PC-9 (cell line): ENCODE results near the gene GLB1L3. TPM values are rescaled to one million over a fixed set of nuclear protein-coding genes. Genes with fewer than 3 reads are reported as not detected.

ENCODE experiments used
- BruUV-seq: library from RNA; stranded (reverse); fragments of 400-500 nt; replicated peaks from 2 replicates; lab custom pipeline; 2021; lab: Mats Ljungman, UMichigan
- CTCF ChIA-PET: fragments of 300-600 bp; sonication (Branson Sonifier 250); formaldehyde crosslinking; loops from one replicate; lab custom pipeline; 2022; ENCODE audit warnings: antibody characterized with exemption; lab: Charles Lee
- POLR2A ChIA-PET: fragments of 300-600 bp; sonication (Branson Sonifier 250); formaldehyde crosslinking; loops from one replicate; lab custom pipeline; 2022; ENCODE audit warnings: antibody characterized with exemption; ENCODE audit not compliant: unreplicated experiment; lab: Charles Lee
- DNase-seq, 2 experiments: peaks; one replicate each; pipeline versions ENCODE4 v3.0.0 to v3.0.0-alpha.2; 2015 to 2022; ENCODE audit warnings: mixed read lengths in 1 of 2
- H2AFZ ChIP-seq: fragments of 200-600 bp; sonication (generic); 2 replicates; pipeline ENCODE4 v1.8.1; 2017; ENCODE audit warnings: antibody characterized with exemption
- H3F3A ChIP-seq: fragments of 200-600 bp; sonication (generic); 2 replicates; pipeline ENCODE4 v1.8.1; 2017; ENCODE audit warnings: antibody characterized with exemption, mild to moderate bottlenecking, low read depth; ENCODE audit not compliant: insufficient read depth
- H3K27ac ChIP-seq: fragments of 200-600 bp; sonication (generic); 2 replicates; pipeline ENCODE4 v1.6.1; 2016; ENCODE audit warnings: mixed run types
- H3K27me3 ChIP-seq: fragments of 200-600 bp; sonication (generic); 2 replicates; pipeline ENCODE4 v1.6.1; 2016; ENCODE audit warnings: low read depth, mixed run types; ENCODE audit not compliant: insufficient read depth
- H3K36me3 ChIP-seq: fragments of 200-600 bp; sonication (generic); 2 replicates; pipeline ENCODE4 v1.6.1; 2016; ENCODE audit warnings: low read depth, mixed run types
- H3K4me1 ChIP-seq: fragments of 200-600 bp; sonication (generic); replicated peaks from 2 replicates; pipeline ENCODE4 v1.6.1; 2016; ENCODE audit warnings: mixed run types; ENCODE audit not compliant: insufficient read depth
- H3K4me2 ChIP-seq: fragments of 200-600 bp; sonication (generic); 2 replicates; pipeline ENCODE4 v1.6.1; 2017; ENCODE audit warnings: mixed run types
- H3K4me3 ChIP-seq: fragments of 200-600 bp; sonication (generic); 2 replicates; pipeline ENCODE4 v1.6.1; 2016; ENCODE audit warnings: mixed run types
- H3K79me2 ChIP-seq: fragments of 200-600 bp; sonication (generic); 2 replicates; pipeline ENCODE4 v1.6.1; 2017; ENCODE audit warnings: low read depth, mixed run types
- H3K9me2 ChIP-seq: fragments of 200-600 bp; sonication (generic); 2 replicates; pipeline ENCODE4 v1.8.1; 2017; ENCODE audit warnings: mild to moderate bottlenecking; ENCODE audit not compliant: insufficient read depth
- H3K9me3 ChIP-seq: fragments of 200-600 bp; sonication (generic); 2 replicates; pipeline ENCODE4 v1.8.1; 2016; ENCODE audit warnings: low read depth; ENCODE audit not compliant: insufficient read depth
- H4K20me1 ChIP-seq: fragments of 200-600 bp; sonication (generic); 2 replicates; pipeline ENCODE4 v1.8.1; 2017; ENCODE audit not compliant: insufficient read depth
- EZH2 ChIP-seq: fragments of 200-600 bp; sonication (generic); IDR thresholded peaks from 2 replicates; pipeline ENCODE4 v1.8.0; 2017; ENCODE audit warnings: antibody characterized with exemption, low read depth
- intact Hi-C: fragments of 100-400 bp; cut with micrococcal nuclease; formaldehyde crosslinking; loops from one replicate; pipeline ENCODE4 v1.10.0; 2022; ENCODE audit not compliant: unreplicated experiment
- total RNA-seq: library from RNA; stranded (reverse); gene quantifications from 2 replicates; pipeline ENCODE4 v1.2.3, GENCODE V29; 2021
- TF ChIP-seq, protein P1 (sequence below): fragments of 200-600 bp; sonication (generic); conservative IDR thresholded peaks from 2 replicates; pipeline ENCODE4 v1.6.1; 2017; ENCODE audit warnings: mixed run types, antibody characterized with exemption, mild to moderate bottlenecking, moderate library complexity

The GLB1L3 gene
- total RNA-seq, 1 experiment from 2014 or later = not detected

DNA sequence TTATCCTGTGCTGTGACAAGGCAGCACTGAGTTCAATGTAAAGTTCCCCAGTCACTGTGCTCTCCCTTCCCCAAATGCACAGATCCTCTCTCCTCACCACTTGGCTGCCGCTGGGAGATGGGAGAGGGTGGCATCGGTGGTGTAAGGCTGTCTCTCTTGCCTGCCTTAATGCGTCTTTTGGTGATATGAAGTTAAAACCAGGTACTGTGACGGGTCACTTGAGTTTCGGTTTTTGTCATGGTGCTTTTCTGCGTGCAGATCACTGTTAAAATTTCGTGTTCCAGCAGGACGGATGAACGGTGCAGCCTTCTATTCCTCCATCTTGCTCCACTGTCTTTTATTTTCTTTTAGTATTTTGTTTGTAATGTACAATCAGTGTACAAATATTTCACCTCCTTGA, 74.2 kb downstream of the GLB1L3 start:
- no TSS peak for BruUV-seq
- Histone ChIP-seq H3K36me3 (no peaks in the 10 kb centered on the region), H3K9me2 (no peaks in the 10 kb centered on the region), H3F3A (no peaks in the 10 kb centered on the region; the same call in 1 of the 2 replicates), H3K4me1 (peaks cover 5% of the 10 kb centered on the region; the same call in 1 of the 2 replicates), H3K27me3 (no peaks in the 10 kb centered on the region), H3K4me3 (no peak overlapping the region), H3K9me3 (no peaks in the 10 kb centered on the region), H2AFZ (no peak overlapping the region), H3K27ac (no peak overlapping the region), H3K4me2 (no peak overlapping the region), H4K20me1 (no peaks in the 10 kb centered on the region), H3K79me2 (no peaks in the 10 kb centered on the region)
- ChIA-PET CTCF (no interaction called here), POLR2A (no interaction called here)
- no peak for DNase-seq
- TF ChIP-seq, protein P1, sequence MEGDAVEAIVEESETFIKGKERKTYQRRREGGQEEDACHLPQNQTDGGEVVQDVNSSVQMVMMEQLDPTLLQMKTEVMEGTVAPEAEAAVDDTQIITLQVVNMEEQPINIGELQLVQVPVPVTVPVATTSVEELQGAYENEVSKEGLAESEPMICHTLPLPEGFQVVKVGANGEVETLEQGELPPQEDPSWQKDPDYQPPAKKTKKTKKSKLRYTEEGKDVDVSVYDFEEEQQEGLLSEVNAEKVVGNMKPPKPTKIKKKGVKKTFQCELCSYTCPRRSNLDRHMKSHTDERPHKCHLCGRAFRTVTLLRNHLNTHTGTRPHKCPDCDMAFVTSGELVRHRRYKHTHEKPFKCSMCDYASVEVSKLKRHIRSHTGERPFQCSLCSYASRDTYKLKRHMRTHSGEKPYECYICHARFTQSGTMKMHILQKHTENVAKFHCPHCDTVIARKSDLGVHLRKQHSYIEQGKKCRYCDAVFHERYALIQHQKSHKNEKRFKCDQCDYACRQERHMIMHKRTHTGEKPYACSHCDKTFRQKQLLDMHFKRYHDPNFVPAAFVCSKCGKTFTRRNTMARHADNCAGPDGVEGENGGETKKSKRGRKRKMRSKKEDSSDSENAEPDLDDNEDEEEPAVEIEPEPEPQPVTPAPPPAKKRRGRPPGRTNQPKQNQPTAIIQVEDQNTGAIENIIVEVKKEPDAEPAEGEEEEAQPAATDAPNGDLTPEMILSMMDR = no peak
- no peak for TF ChIP-seq EZH2
- intact Hi-C loops = no loop called here

GRCh38 chr11:134352111-134352510, 75.9 kb downstream of the GLB1L3 start:
- ChIA-PET CTCF (no interaction called here), POLR2A (no interaction called here)
- H3K36me3 ChIP-seq = no peaks in the 10 kb centered on the region; the same call in 1 of the 2 replicates
- peaks cover 5% of the 10 kb centered on the region; the same call in 1 of the 2 replicates for H3K4me1 ChIP-seq
- intact Hi-C loops = no loop called here
- no peaks in the 10 kb centered on the region for H3K9me2 ChIP-seq
- BruUV-seq = no TSS peak
- no peaks in the 10 kb centered on the region for H3K27me3 ChIP-seq
- no peak overlapping the region for H3K27ac ChIP-seq
- no peak overlapping the region for H2AFZ ChIP-seq
- no peak overlapping the region for H3K4me3 ChIP-seq
- H4K20me1 ChIP-seq = no peaks in the 10 kb centered on the region
- no peak for DNase-seq
- H3K79me2 ChIP-seq = no peaks in the 10 kb centered on the region
- no peaks in the 10 kb centered on the region; the same call in 1 of the 2 replicates for H3F3A ChIP-seq
- H3K4me2 ChIP-seq = no peak overlapping the region
- no peaks in the 10 kb centered on the region for H3K9me3 ChIP-seq
- TF ChIP-seq EZH2 = no peak
- TF ChIP-seq, protein P1 = no peak

DNA sequence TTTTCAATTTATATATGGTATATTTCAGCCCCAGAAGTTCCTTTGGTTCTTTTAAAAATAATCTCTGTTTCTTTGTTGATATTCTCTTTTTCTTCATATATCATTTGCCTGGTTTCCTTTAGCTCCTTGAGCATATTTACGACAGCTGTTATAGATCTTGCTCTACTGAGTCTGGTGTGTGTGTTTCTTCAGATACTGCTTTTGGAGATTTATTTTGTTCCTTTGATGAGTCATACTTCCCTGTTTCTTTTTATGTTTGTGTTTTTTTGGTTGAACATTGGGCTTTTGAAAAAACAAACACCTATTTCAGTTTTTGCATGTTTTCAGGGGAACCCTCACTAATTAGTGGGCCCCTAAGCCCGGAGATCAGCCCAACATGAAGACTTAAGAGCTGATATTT, 79.0 kb downstream of the GLB1L3 start:
- Histone ChIP-seq H3K9me3 (no peaks in the 10 kb centered on the region), H3K9me2 (no peaks in the 10 kb centered on the region), H3K36me3 (no peaks in the 10 kb centered on the region; the same call in 1 of the 2 replicates), H3K4me1 (peaks cover 5% of the 10 kb centered on the region; the same call in 1 of the 2 replicates), H3F3A (no peaks in the 10 kb centered on the region; the same call in 1 of the 2 replicates), H3K27me3 (no peaks in the 10 kb centered on the region), H4K20me1 (no peaks in the 10 kb centered on the region), H3K4me2 (no peak overlapping the region), H2AFZ (no peak overlapping the region), H3K4me3 (no peak overlapping the region), H3K27ac (no peak overlapping the region), H3K79me2 (no peaks in the 10 kb centered on the region)
- ChIA-PET CTCF (no interaction called here), POLR2A (no interaction called here)
- TF ChIP-seq EZH2 = no peak
- TF ChIP-seq, protein P1 = no peak
- no TSS peak for BruUV-seq
- intact Hi-C loops = no loop called here
- no peak for DNase-seq
